ENCODE data around the gene MAB21L1. TPM values are rescaled to one million over a fixed set of nuclear protein-coding genes. Genes with fewer than 3 reads are reported as not detected.

The MAB21L1 gene
- total and polyA plus RNA-seq, 2 donors (not counting 3 experiments of a cell fraction or from before 2014, with no cell fraction given) = 0.03 TPM; not detected in 1

DNA sequence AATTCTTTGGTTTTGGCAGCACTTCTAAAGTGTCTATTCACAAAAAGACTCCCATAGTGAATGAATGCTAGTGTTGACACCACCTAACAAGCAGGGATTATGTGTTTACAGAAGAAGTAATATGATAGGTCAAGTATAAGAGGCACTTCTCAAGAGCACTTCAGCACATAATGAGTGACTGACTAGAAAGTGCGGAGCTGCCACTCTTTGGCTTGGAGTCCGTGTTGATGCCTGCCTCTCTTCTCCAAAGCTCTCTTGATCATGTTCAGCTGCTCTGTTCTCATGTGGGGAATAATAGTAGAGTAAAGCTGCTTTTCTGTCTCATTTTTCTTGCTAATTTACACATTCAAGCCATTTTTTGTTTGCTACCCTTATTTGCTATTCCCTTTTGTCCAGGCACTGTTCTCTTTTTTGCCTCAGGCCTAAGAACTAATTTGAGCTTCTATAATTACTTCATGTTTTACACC lies 22.7 kb upstream of the MAB21L1 start:
- intact Hi-C loops (cut with micrococcal nuclease) = no loop called here
- FAIRE-seq (no peak), DNase-seq (ENCODE audit: low read depth, low spot score) (no peak)
- Histone ChIP-seq H3K79me2 (ENCODE audit: control insufficient read depth, insufficient read depth, low read length) (no peaks in the 10 kb centered on the region), H3K9me3 (replicated peaks; ENCODE audit: control insufficient read depth, insufficient read depth, low read length) (no peaks in the 10 kb centered on the region), H3K4me2 (ENCODE audit: insufficient read depth, low read length) (no peak overlapping the region), H2AFZ (ENCODE audit: low read depth, low read length) (no peak overlapping the region), H3K9ac (replicated peaks; ENCODE audit: extremely low read depth, insufficient read depth, low read length) (no peak overlapping the region), H3K9me1 (replicated peaks; ENCODE audit: control insufficient read depth, extremely low read depth, insufficient read depth, low read length) (no peaks in the 10 kb centered on the region), H3K27ac (ENCODE audit: insufficient read depth, low read depth, low read length) (no peak overlapping the region), H3K4me3 (replicated peaks in 1 of 3; ENCODE audit: insufficient read depth in 1 of 3, low read depth in 1 of 3, low read length in 3 of 3) (no peak overlapping the region), H4K20me1 (replicated peaks; ENCODE audit: control insufficient read depth, extremely low read depth, insufficient read depth, low read length) (no peaks in the 10 kb centered on the region), H3K36me3 (ENCODE audit: control insufficient read depth in 2 of 2, extremely low read depth in 1 of 2, insufficient read depth in 2 of 2, low read length in 2 of 2) (no peaks in the 10 kb centered on the region), H3K27me3 (ENCODE audit: control insufficient read depth in 2 of 2, insufficient read depth in 2 of 2, low read length in 2 of 2) (no peaks in the 10 kb centered on the region), H3K4me1 (ENCODE audit: control insufficient read depth, extremely low read depth, insufficient read depth, low read length) (no peaks in the 10 kb centered on the region)
- no peak for TF ChIP-seq FOS (IDR thresholded peaks at IDR 0.05; ENCODE audit: borderline replicate concordance, insufficient read depth, low read length)
- TF ChIP-seq EZH2 (IDR thresholded peaks at IDR 0.05; ENCODE audit: borderline replicate concordance, low read depth, low read length, severe bottlenecking) = no peak
- no peak for TF ChIP-seq JUN (IDR thresholded peaks at IDR 0.05; ENCODE audit: borderline replicate concordance, insufficient read depth, insufficient read length, low read depth)
- TF ChIP-seq POLR2AphosphoS5 (IDR thresholded peaks at IDR 0.05; ENCODE audit: insufficient read depth, low read depth, low read length) = no peak
- TF ChIP-seq POLR2A (IDR thresholded peaks at IDR 0.05; ENCODE audit: low read depth, low read length) = no peak
- TF ChIP-seq MYC (IDR thresholded peaks at IDR 0.05; ENCODE audit: low read depth, low read length) = no peak
- TF ChIP-seq, protein P1, sequence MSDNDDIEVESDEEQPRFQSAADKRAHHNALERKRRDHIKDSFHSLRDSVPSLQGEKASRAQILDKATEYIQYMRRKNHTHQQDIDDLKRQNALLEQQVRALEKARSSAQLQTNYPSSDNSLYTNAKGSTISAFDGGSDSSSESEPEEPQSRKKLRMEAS (IDR thresholded peaks at IDR 0.05; ENCODE audit: insufficient read depth, insufficient read length) = no peak
- TF ChIP-seq CTCF (IDR thresholded peaks at IDR 0.05; ENCODE audit: extremely low read depth in 1 of 2, insufficient read depth in 1 of 2, low read depth in 1 of 2, low read length in 2 of 2) = no peak
- no peak for TF ChIP-seq GATA2 (IDR thresholded peaks at IDR 0.05; ENCODE audit: insufficient read depth, insufficient read length, low read depth, low read length)
- no TSS peak for BruUV-seq (replicated peaks)
- ChIA-PET CTCF (interaction anchor here (1.0 to 1.4 kb wide), 3 partner anchors 10 to 32 kb away, joined by 3 to 4 read pairs (median 3); no protein-coding TSS in a partner anchor), POLR2A (no interaction called here)
- dilution Hi-C loops (cut with MboI; ENCODE audit: extremely low pct_ligation_motif_present, low sequenced_read_pairs) = no loop called here

Measured in endothelial cell of umbilical vein (primary cell).